ENCODE results near the gene ASPN.

The ASPN gene

DNA sequence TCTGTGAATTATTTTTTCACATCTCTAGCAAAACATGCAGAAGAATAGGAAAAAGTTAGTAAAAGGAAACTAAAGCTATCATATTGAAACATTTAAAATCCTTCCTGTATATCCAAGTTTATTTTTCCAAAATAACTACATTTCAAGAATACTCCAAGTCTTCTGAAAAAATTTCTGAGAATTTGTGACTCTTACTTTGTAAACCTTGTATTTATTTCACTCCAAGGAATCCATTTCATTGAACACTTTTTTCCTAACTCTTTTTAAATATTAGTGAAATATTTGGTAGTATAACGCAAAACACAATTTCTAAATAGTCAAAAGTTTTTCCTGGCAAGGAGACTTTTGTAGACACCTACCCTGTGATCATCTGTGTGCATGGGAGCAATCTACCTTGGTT lies 34.2 kb upstream of the ASPN start:
- TF ChIP-seq FOXP2 (optimal IDR thresholded peaks at IDR 0.05; ENCODE audit: borderline replicate concordance, extremely low read depth, extremely low read length, insufficient read depth), result no peak

DNA sequence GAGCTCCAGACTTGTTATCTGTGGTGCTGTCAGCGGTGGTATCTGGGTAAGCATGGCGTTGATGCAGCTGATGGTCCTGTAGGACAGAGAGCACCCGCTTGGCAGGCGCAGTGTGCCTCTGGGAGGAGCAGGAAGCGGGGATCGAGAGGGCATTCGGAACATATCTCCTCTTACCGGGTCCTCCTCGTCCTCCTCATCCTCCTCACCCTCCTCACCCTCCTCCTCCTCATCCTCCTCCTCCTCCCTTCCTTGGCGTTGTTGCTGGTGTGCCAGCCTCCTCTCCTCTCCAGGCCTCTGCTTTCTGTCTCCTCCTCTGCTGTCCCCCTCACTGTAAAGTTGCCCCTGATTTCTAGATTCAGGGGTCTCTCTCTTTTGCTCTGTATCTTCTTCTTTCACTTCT lies 32.3 kb upstream of the ASPN start:
- TF ChIP-seq POLR2AphosphoS5 (IDR thresholded peaks at IDR 0.05; ENCODE audit: low read depth, low read length) (no peak), SIN3A (IDR thresholded peaks at IDR 0.05; ENCODE audit: borderline replicate concordance, insufficient read depth, low read length) (no peak), FOXP2 (optimal IDR thresholded peaks at IDR 0.05; ENCODE audit: borderline replicate concordance, extremely low read depth, extremely low read length, insufficient read depth) (no peak), TAF1 (IDR thresholded peaks at IDR 0.05; ENCODE audit: borderline replicate concordance, insufficient read depth, low read length) (no peak)
- TF ChIP-seq, protein P1, sequence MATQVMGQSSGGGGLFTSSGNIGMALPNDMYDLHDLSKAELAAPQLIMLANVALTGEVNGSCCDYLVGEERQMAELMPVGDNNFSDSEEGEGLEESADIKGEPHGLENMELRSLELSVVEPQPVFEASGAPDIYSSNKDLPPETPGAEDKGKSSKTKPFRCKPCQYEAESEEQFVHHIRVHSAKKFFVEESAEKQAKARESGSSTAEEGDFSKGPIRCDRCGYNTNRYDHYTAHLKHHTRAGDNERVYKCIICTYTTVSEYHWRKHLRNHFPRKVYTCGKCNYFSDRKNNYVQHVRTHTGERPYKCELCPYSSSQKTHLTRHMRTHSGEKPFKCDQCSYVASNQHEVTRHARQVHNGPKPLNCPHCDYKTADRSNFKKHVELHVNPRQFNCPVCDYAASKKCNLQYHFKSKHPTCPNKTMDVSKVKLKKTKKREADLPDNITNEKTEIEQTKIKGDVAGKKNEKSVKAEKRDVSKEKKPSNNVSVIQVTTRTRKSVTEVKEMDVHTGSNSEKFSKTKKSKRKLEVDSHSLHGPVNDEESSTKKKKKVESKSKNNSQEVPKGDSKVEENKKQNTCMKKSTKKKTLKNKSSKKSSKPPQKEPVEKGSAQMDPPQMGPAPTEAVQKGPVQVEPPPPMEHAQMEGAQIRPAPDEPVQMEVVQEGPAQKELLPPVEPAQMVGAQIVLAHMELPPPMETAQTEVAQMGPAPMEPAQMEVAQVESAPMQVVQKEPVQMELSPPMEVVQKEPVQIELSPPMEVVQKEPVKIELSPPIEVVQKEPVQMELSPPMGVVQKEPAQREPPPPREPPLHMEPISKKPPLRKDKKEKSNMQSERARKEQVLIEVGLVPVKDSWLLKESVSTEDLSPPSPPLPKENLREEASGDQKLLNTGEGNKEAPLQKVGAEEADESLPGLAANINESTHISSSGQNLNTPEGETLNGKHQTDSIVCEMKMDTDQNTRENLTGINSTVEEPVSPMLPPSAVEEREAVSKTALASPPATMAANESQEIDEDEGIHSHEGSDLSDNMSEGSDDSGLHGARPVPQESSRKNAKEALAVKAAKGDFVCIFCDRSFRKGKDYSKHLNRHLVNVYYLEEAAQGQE (IDR thresholded peaks at IDR 0.05; ENCODE audit: insufficient read depth in 1 of 2, low read depth in 2 of 2, low read length in 2 of 2), result no peak

DNA sequence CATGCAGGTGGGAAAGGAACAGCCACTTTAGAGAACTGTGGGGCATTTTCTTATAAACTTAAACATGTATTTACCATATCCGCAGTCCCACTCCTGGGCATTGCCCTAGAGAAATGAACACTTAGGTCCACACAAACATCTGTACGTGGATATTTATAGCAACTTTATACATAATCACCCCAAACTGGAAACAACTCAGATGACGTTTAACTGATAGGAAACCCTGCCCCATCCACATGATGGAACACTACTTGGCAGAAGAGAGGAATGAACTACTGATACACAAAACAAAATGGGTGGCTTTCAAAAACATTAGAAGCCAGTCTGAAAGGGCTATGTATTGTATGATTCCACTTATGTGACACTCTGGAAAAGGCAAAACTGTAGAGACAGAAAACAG lies 31.0 kb upstream of the ASPN start:
- TF ChIP-seq POLR2AphosphoS5 (IDR thresholded peaks at IDR 0.05; ENCODE audit: low read depth, low read length), result no peak
- no peak for TF ChIP-seq FOXP2 (optimal IDR thresholded peaks at IDR 0.05; ENCODE audit: borderline replicate concordance, extremely low read depth, extremely low read length, insufficient read depth)
- TF ChIP-seq TAF1 (IDR thresholded peaks at IDR 0.05; ENCODE audit: borderline replicate concordance, insufficient read depth, low read length), result no peak
- TF ChIP-seq SIN3A (IDR thresholded peaks at IDR 0.05; ENCODE audit: borderline replicate concordance, insufficient read depth, low read length), result no peak
- TF ChIP-seq, protein P1 (IDR thresholded peaks at IDR 0.05; ENCODE audit: insufficient read depth in 1 of 2, low read depth in 2 of 2, low read length in 2 of 2), result no peak

DNA sequence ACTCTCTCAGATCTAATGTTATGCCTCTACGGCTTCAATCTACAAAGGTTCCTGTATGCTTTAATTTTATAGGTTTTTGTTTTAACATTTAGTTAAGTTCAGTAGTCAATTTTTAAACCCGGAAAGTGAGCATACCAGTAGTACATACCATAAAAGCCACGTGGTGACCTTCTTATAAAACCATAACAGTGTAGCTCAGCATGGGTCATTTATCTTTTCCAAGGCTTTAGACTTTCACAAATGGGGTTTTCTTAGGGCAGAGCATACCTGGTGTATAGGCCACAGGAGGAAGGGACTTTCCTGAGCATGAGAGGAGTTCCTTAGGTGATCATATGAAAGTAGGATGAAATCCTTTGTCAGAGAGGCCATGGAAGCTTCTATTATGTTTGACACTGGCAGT lies 30.3 kb upstream of the ASPN start:
- TF ChIP-seq, protein P1 (IDR thresholded peaks at IDR 0.05; ENCODE audit: insufficient read depth in 1 of 2, low read depth in 2 of 2, low read length in 2 of 2), result no peak
- TF ChIP-seq FOXP2 (optimal IDR thresholded peaks at IDR 0.05; ENCODE audit: borderline replicate concordance, extremely low read depth, extremely low read length, insufficient read depth) (no peak), TAF1 (IDR thresholded peaks at IDR 0.05; ENCODE audit: borderline replicate concordance, insufficient read depth, low read length) (no peak)

DNA sequence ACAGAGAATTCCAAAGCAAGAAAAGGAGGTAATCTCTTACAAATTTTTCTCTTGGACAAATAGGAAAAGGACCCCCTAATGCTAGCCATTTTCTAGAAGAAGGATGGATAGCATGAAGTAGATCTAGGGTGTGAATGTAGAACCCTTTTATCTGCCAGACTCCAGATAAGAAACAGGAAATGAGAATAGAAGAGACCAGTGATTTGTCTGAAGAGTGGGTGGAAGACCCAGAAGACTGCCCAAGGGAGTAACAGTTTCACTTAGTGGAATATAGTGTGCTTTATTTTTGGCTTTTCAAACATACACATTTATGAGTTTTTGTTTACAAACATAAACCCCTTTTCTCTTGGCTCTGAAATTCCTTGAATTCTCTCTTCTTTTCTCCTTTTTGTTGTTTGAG lies 28.4 kb upstream of the ASPN start:
- no peak for TF ChIP-seq SIN3A (IDR thresholded peaks at IDR 0.05; ENCODE audit: borderline replicate concordance, insufficient read depth, low read length)
- TF ChIP-seq, protein P1 (IDR thresholded peaks at IDR 0.05; ENCODE audit: insufficient read depth in 1 of 2, low read depth in 2 of 2, low read length in 2 of 2), result no peak
- TF ChIP-seq POLR2AphosphoS5 (IDR thresholded peaks at IDR 0.05; ENCODE audit: low read depth, low read length), result no peak
- no peak for TF ChIP-seq TAF1 (IDR thresholded peaks at IDR 0.05; ENCODE audit: borderline replicate concordance, insufficient read depth, low read length)
- no peak for TF ChIP-seq FOXP2 (optimal IDR thresholded peaks at IDR 0.05; ENCODE audit: borderline replicate concordance, extremely low read depth, extremely low read length, insufficient read depth)
